ENCODE data around the gene ARL13A. TPM values are rescaled to one million over a fixed set of nuclear protein-coding genes. Genes with fewer than 3 reads are reported as not detected.
"Not testable (repeated sequence)": the region's sequence is repeated elsewhere in the genome, so short reads cannot be mapped to it uniquely, and the experiment has no call there.

The ARL13A gene
- polyA plus RNA-seq, 5 donors: 0.26 to 1.0 (median 0.36) TPM

- no peak for DNase-seq
These were observed 15.3 kb downstream of the ARL13A start for GRCh38 chrX:100984818-100985217.

GRCh38 chrX:100990139-100990538, 20.6 kb downstream of the ARL13A start:
- no peak for DNase-seq

GRCh38 chrX:100994352-100995281, 25.1 kb downstream of the ARL13A start:
- no peak for DNase-seq

GRCh38 chrX:100995469-100995868, 26.0 kb downstream of the ARL13A start:
- no peak for DNase-seq

- DNase-seq: no peak
These were observed 29.9 kb downstream of the ARL13A start for GRCh38 chrX:100999451-100999850.

GRCh38 chrX:101009090-101009489, 39.6 kb downstream of the ARL13A start:
- no peak for DNase-seq

GRCh38 chrX:101012031-101012430, 42.5 kb downstream of the ARL13A start:
- DNase-seq: not testable (repeated sequence)

GRCh38 chrX:101022020-101022419, 52.5 kb downstream of the ARL13A start:
- DNase-seq: no peak

- DNase-seq: no peak
These were observed 55.6 kb downstream of the ARL13A start for GRCh38 chrX:101025126-101025525.

GRCh38 chrX:101028562-101028961, 59.1 kb downstream of the ARL13A start:
- DNase-seq: no peak

- DNase-seq: no peak
These were observed 60.2 kb downstream of the ARL13A start for GRCh38 chrX:101029665-101030064.

- no peak for DNase-seq
These were observed 67.7 kb downstream of the ARL13A start for GRCh38 chrX:101037231-101037630.

- no peak for DNase-seq
These were observed 70.7 kb downstream of the ARL13A start for GRCh38 chrX:101040197-101040596.

Other genes starting within 250 kb of the ARL13A start
- gene SYTL4, start 237.6 kb upstream of the ARL13A start, polyA plus RNA-seq (ENCODE audit: insufficient read depth in 1 of 5, insufficient read length in 5 of 5, low replicate concordance in 1 of 5): 10 to 100 TPM; 10.5 to 13.7 (median 11.8) TPM
- gene CSTF2, start 149.3 kb upstream of the ARL13A start, polyA plus RNA-seq (ENCODE audit: insufficient read depth in 1 of 5, insufficient read length in 5 of 5, low replicate concordance in 1 of 5): 10 to 100 TPM; 19.6 to 23.4 (median 20.9) TPM
- 1 to 10 TPM in 1 of 5 donors, under 1 TPM in 4; 0.48 to 1.0 (median 0.75) TPM for gene NOX1, start 95.3 kb upstream of the ARL13A start, polyA plus RNA-seq (ENCODE audit: insufficient read depth in 1 of 5, insufficient read length in 5 of 5, low replicate concordance in 1 of 5)
- 1 to 10 TPM; 1.7 to 3.0 (median 2.1) TPM for gene XKRX, start 40.8 kb upstream of the ARL13A start, polyA plus RNA-seq (ENCODE audit: insufficient read depth in 1 of 5, insufficient read length in 5 of 5, low replicate concordance in 1 of 5)
- 10 to 100 TPM in 4 of 5 donors, 1 to 10 TPM in 1; 9.6 to 12.8 (median 12.3) TPM for gene TRMT2B, start 82.4 kb downstream of the ARL13A start, polyA plus RNA-seq (ENCODE audit: insufficient read depth in 1 of 5, insufficient read length in 5 of 5, low replicate concordance in 1 of 5)
- gene TMEM35A, start 109.2 kb downstream of the ARL13A start, polyA plus RNA-seq (ENCODE audit: insufficient read depth in 1 of 5, insufficient read length in 5 of 5, low replicate concordance in 1 of 5): 10 to 100 TPM in 4 of 5 donors, 1 to 10 TPM in 1; 9.0 to 17.1 (median 13.5) TPM
- gene CENPI, start 128.5 kb downstream of the ARL13A start, polyA plus RNA-seq (ENCODE audit: insufficient read depth in 1 of 5, insufficient read length in 5 of 5, low replicate concordance in 1 of 5): 10 to 100 TPM in 2 of 5 donors, 1 to 10 TPM in 3; 5.4 to 17.1 (median 8.8) TPM